Gastrocnemius medialis (tissue), 4 donors: ENCODE data around the gene SPSB1. TPM values are rescaled to one million over a fixed set of nuclear protein-coding genes. Genes with fewer than 3 reads are reported as not detected.

Source experiments
- ATAC-seq, 2 donors: fragments of 150-250 bp; one replicate each; pipeline ENCODE4 v1.9.1; 2016
- DNase-seq, 2 donors: peaks; one replicate each; pipeline ENCODE4 v3.0.0-alpha.2; 2019
- H3K27ac ChIP-seq, 4 donors: fragments of 200-600 bp; sonication (generic); 1 replicate in 1 of 4; 2 replicates in 3 of 4; pipeline ENCODE4 v1.5.1; 2016 to 2018; ENCODE audit warnings: mild to moderate bottlenecking in 2 of 4, moderate library complexity in 1 of 4
- H3K27me3 ChIP-seq, 3 donors: fragments of 200-600 bp; sonication (generic) in 2 of 3; 1 replicate in 1 of 3; 2 replicates in 2 of 3; pipeline versions ENCODE4 v1.5.1 to v1.6.0; 2016 to 2019; ENCODE audit warnings: mild to moderate bottlenecking in 1 of 3, moderate library complexity in 1 of 3
- H3K36me3 ChIP-seq, 2 donors: fragments of 200-600 bp; sonication (generic) in 1 of 2; one replicate each; pipeline ENCODE4 v1.5.1; 2017 to 2018
- H3K4me1 ChIP-seq, 2 donors: fragments of 200-600 bp; sonication (generic) in 1 of 2; one replicate each; pipeline ENCODE4 v1.5.1; 2016 to 2017; ENCODE audit warnings: mild to moderate bottlenecking in 2 of 2
- H3K4me3 ChIP-seq, 4 donors: fragments of 200-600 bp; sonication (generic) in 3 of 4; 1 replicate in 1 of 4; 2 replicates in 3 of 4; pipeline ENCODE4 v1.5.1; 2016 to 2019; ENCODE audit warnings: mild to moderate bottlenecking in 2 of 4
- H3K9me3 ChIP-seq, 3 donors: fragments of 200-600 bp; sonication (generic) in 2 of 3; 1 replicate in 1 of 3; 2 replicates in 2 of 3; pipeline ENCODE4 v1.5.1; 2016 to 2019
- CTCF ChIP-seq, 5 experiments: fragments of 450-650 bp in 3 of 5; fragments of 200-600 bp in 2 of 5; sonication (generic) in 2 of 5; IDR thresholded peaks in 4 of 5; conservative IDR thresholded peaks in 1 of 5; 1 replicate in 4 of 5; 2 replicates in 1 of 5; pipeline ENCODE4 v1.5.1; 2016 to 2019; ENCODE audit warnings: antibody characterized with exemption in 5 of 5, mild to moderate bottlenecking in 3 of 5, moderate library complexity in 3 of 5
- POLR2A ChIP-seq, 2 donors: fragments of 450-650 bp; IDR thresholded peaks; one replicate each; pipeline ENCODE4 v1.6.1; 2017; ENCODE audit warnings: antibody characterized with exemption in 2 of 2, mild to moderate bottlenecking in 2 of 2, moderate library complexity in 2 of 2
- in situ Hi-C, 4 donors: fragments of 200-750 bp; cut with MboI; loops; one replicate each; pipeline versions ENCODE4 v1.15.0 to v1.8.0; 2017; ENCODE audit warnings: low sequenced_read_pairs in 4 of 4
- intact Hi-C: fragments of 100-400 bp; cut with DNase I; formaldehyde crosslinking; loops from one replicate; pipeline ENCODE4 v1.15.1; 2023; ENCODE audit warnings: low total_unique reads
- total RNA-seq, 4 donors: library from RNA; depleted of rRNA; stranded (reverse); fragments of >200 nt; gene quantifications; one replicate each; pipeline versions ENCODE4 v1.1.0 to v1.2.3, GENCODE V29; 2016

Gene SPSB1
- total RNA-seq, 4 donors from 2014 or later = 40.4 to 161 (median 56.6) TPM

GRCh38 chr1:9293533-9294404, 1.1 kb downstream of the SPSB1 start:
- no peak for ATAC-seq
- no peaks in the 10 kb centered on the region for H3K27me3 ChIP-seq
- in situ Hi-C loops (no loop called here), intact Hi-C loops (loop anchor here (5.0 kb wide), 1 partner anchor 69 kb away; no protein-coding TSS in a partner anchor)
- H3K36me3 ChIP-seq = no peaks in the 10 kb centered on the region
- peak overlapping the region; percentile 63 to 98 (median 86) for H3K4me3 ChIP-seq
- H3K4me1 ChIP-seq = peaks cover 18 to 47% of the 10 kb centered on the region in 2 donors
- peaks cover 0 to 2% (median 0%) of the 10 kb centered on the region in 3 donors for H3K9me3 ChIP-seq
- H3K27ac ChIP-seq = peak overlapping the region; percentile 80 to 95 (median 90)
- no peak for TF ChIP-seq POLR2A (IDR thresholded peaks at IDR 0.05)
- TF ChIP-seq CTCF (IDR thresholded peaks at IDR 0.05 in 4 of 5, conservative IDR thresholded peaks at IDR 0.05 in 1 of 5) = peak in 1 of 5 experiments; percentile 5
- no peak for DNase-seq

- peak overlapping the region; percentile 63 to 98 (median 86) for H3K4me3 ChIP-seq
- ATAC-seq (no peak), DNase-seq (no peak)
- H3K9me3 ChIP-seq = no peaks in the 10 kb centered on the region
- H3K36me3 ChIP-seq = no peaks in the 10 kb centered on the region
- TF ChIP-seq CTCF (IDR thresholded peaks at IDR 0.05 in 4 of 5, conservative IDR thresholded peaks at IDR 0.05 in 1 of 5) (no peak), POLR2A (IDR thresholded peaks at IDR 0.05) (peak; percentile 14 to 21)
- peaks cover 16 to 47% of the 10 kb centered on the region in 2 donors for H3K4me1 ChIP-seq
- intact Hi-C loops = loop anchor here (5.0 kb wide), 1 partner anchor 68 kb away; no protein-coding TSS in a partner anchor
- in situ Hi-C loops = no loop called here
- no peaks in the 10 kb centered on the region for H3K27me3 ChIP-seq
- H3K27ac ChIP-seq = peak overlapping the region; percentile 63 to 95 (median 84)
Measured at GRCh38 chr1:9294405-9294773, 1.7 kb downstream of the SPSB1 start.

- ATAC-seq (no peak), DNase-seq (peak in 1 of 2 donors; percentile 55)
- Histone ChIP-seq H3K27me3 (no peaks in the 10 kb centered on the region), H3K4me3 (peak overlapping the region; percentile 63 to 98 (median 86)), H3K27ac (peak overlapping the region; percentile 63 to 95 (median 84)), H3K36me3 (no peaks in the 10 kb centered on the region), H3K4me1 (peaks cover 16 to 49% of the 10 kb centered on the region in 2 donors), H3K9me3 (no peaks in the 10 kb centered on the region)
- TF ChIP-seq CTCF (IDR thresholded peaks at IDR 0.05 in 4 of 5, conservative IDR thresholded peaks at IDR 0.05 in 1 of 5) = peak in 1 of 5 experiments; percentile 11
- TF ChIP-seq POLR2A (IDR thresholded peaks at IDR 0.05) = no peak
- in situ Hi-C loops (no loop called here), intact Hi-C loops (loop anchor here (5.0 kb wide), 1 partner anchor 67 kb away; no protein-coding TSS in a partner anchor)
Measured at GRCh38 chr1:9294910-9295636, 2.4 kb downstream of the SPSB1 start.

GRCh38 chr1:9295884-9296283, 3.2 kb downstream of the SPSB1 start:
- no peaks in the 10 kb centered on the region for H3K36me3 ChIP-seq
- no peaks in the 10 kb centered on the region for H3K27me3 ChIP-seq
- no peaks in the 10 kb centered on the region for H3K9me3 ChIP-seq
- no peak for DNase-seq
- peaks cover 12 to 45% of the 10 kb centered on the region in 2 donors for H3K4me1 ChIP-seq
- H3K4me3 ChIP-seq = peak overlapping the region in 1 of 4 donors; percentile 81
- ATAC-seq = no peak
- peak overlapping the region; percentile 19 to 95 (median 60) for H3K27ac ChIP-seq
- intact Hi-C loops (no loop called here), in situ Hi-C loops (no loop called here)
- no peak for TF ChIP-seq POLR2A (IDR thresholded peaks at IDR 0.05)

- H3K9me3 ChIP-seq = no peaks in the 10 kb centered on the region
- H3K27me3 ChIP-seq = no peaks in the 10 kb centered on the region
- no peak overlapping the region for H3K4me3 ChIP-seq
- in situ Hi-C loops = no loop called here
- intact Hi-C loops = no loop called here
- peak overlapping the region; percentile 14 to 95 (median 37) for H3K27ac ChIP-seq
- ATAC-seq (peak; percentile 15 to 20), DNase-seq (peak; percentile 62 to 80)
- TF ChIP-seq CTCF (IDR thresholded peaks at IDR 0.05 in 4 of 5, conservative IDR thresholded peaks at IDR 0.05 in 1 of 5) (no peak), POLR2A (IDR thresholded peaks at IDR 0.05) (no peak)
- H3K4me1 ChIP-seq = peaks cover 12 to 43% of the 10 kb centered on the region in 2 donors
- no peaks in the 10 kb centered on the region for H3K36me3 ChIP-seq
Measured at GRCh38 chr1:9296850-9297249, 4.2 kb downstream of the SPSB1 start.
